GM10266 (cell line): Measurements from ENCODE around the gene PCDHB8.
"Not testable (repeated sequence)": the region's sequence is repeated elsewhere in the genome, so short reads cannot be mapped to it uniquely, and the experiment has no call there.

ENCODE experiments used
- DNase-seq: peaks from one replicate; pipeline ENCODE4 v3.0.0; 2012; ENCODE audit errors: extremely low spot score
- CTCF ChIP-seq: IDR thresholded peaks from 2 replicates; pipeline ENCODE4 v1.5.1; 2012; ENCODE audit warnings: mild to moderate bottlenecking, low read depth; ENCODE audit not compliant: control insufficient read depth, insufficient read depth; ENCODE audit errors: missing control alignments

The PCDHB8 gene

DNA sequence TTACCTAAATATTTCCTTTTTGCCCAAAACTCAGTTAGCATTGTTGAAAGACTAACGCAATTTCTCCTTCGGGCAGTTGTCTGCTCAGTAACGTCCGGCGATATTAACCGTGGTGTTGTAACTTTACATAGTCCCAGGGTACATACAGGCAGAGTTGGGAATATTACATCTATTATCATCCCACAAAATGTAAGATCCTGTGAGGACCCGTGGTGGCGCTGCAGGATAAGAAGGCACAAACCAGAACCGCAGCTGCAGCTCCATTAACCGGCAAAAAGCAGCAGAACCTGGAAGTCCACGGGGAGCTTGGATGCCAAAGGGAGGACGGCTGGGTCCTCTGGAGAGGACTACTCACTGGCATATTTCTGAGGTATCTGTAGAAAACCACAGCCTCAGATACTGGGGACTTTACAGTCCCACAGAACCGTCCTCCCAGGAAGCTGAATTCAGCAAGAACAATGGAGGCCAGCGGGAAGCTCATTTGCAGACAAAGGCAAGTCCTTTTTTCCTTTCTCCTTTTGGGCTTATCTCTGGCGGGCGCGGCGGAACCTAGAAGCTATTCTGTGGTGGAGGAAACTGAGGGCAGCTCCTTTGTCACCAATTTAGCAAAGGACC lies at the start of gene PCDHB8:
PCDHB8 (plus strand) TSS at position 214 of the 615 bp plus-strand sequence; CDS start at position 459, 245 bp downstream.
- DNase-seq: not testable (repeated sequence)

DNA sequence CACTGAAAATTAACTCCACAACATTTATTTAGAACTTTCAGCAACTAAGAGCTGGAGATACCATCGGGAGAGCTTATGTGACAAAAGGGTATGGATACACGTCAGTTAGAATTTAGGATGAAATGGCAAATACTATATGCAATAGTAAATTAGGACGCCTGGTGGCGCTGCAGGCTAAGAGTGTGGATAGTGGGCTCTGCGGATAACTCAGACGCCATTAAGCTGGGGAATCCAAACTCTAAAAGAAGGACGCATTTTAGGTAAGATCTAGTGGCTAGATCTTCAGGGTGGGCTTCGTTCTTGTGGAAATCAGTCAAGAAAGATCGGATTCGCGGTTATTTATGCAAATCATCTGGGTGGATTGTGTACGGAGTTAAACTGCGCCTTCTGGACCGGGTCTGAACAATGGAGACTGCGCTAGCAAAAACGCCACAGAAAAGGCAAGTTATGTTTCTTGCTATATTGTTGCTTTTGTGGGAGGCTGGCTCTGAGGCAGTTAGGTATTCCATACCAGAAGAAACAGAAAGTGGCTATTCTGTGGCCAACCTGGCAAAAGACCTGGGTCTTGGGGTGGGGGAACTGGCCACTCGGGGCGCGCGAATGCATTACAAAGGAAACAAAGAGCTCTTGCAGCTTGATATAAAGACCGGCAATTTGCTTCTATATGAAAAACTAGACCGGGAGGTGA lies 42.4 kb upstream of the PCDHB8 start, which contains the start of gene PCDHB5:
PCDHB5 (plus strand) TSS at position 177 of the 688 bp plus-strand sequence; CDS start at position 406, 229 bp downstream.
- no peak for DNase-seq
- peak; percentile 10 for TF ChIP-seq CTCF

DNA sequence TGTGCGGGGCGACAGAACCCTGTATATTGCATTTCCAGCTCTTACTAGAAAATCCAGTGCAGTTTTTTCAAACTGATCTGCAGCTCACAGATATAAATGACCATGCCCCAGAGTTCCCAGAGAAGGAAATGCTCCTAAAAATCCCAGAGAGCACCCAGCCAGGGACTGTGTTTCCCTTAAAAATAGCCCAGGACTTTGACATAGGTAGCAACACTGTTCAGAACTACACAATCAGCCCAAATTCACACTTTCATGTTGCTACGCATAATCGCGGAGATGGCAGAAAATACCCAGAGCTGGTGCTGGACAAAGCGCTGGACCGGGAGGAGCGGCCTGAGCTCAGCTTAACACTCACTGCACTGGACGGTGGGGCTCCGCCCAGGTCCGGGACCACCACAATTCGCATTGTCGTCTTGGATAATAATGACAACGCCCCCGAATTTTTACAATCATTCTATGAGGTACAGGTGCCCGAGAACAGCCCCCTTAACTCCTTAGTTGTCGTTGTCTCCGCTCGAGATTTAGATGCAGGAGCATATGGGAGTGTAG lies 41.8 kb upstream of the PCDHB8 start:
- no peak for TF ChIP-seq CTCF
- no peak for DNase-seq

DNA sequence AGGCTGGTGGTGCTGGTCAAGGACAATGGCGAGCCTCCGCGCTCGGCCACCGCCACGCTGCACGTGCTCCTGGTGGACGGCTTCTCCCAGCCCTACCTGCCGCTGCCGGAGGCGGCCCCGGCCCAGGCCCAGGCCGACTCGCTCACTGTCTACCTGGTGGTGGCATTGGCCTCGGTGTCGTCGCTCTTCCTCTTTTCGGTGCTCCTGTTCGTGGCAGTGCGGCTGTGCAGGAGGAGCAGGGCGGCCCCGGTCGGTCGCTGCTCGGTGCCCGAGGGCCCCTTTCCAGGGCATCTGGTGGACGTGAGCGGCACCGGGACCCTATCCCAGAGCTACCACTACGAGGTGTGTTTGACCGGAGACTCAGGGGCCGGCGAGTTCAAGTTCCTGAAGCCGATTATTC lies 40.2 kb upstream of the PCDHB8 start:
- DNase-seq: not testable (repeated sequence)

- no peak for TF ChIP-seq CTCF
- no peak for DNase-seq
These were observed 27.8 kb upstream of the PCDHB8 start, which contains the start of gene PCDHB6 for GRCh38 chr5:141149812-141150211. Gene PCDHB6, plus strand, starts transcription at chr5:141150057. Its CDS starts 201 bp downstream, at chr5:141150258.

- TF ChIP-seq CTCF: no peak
- no peak for DNase-seq
These were observed 27.2 kb upstream of the PCDHB8 start for GRCh38 chr5:141150224-141150992.

GRCh38 chr5:141150993-141151325 lies 26.6 kb upstream of the PCDHB8 start:
- no peak for TF ChIP-seq CTCF

GRCh38 chr5:141151632-141152031 lies 26.0 kb upstream of the PCDHB8 start:
- not testable (repeated sequence) for DNase-seq

More at GRCh38 chr5:141150993-141151325, 26.6 kb upstream of the PCDHB8 start:
- no peak for DNase-seq

GRCh38 chr5:141152096-141152495 lies 25.5 kb upstream of the PCDHB8 start:
- DNase-seq: not testable (repeated sequence)
